WTC11 (cell line): ENCODE results near the gene PRRX1.

ENCODE experiments used
- FOXP1 ChIP-seq: sonication (generic); formaldehyde crosslinking; IDR thresholded peaks from 2 replicates; pipeline ENCODE4 v1.8.0; 2022; ENCODE audit warnings: missing genetic modification reagents, mild to moderate bottlenecking, moderate library complexity, borderline replicate concordance
- NR3C1 ChIP-seq: sonication (generic); formaldehyde crosslinking; conservative IDR thresholded peaks from 2 replicates; pipeline ENCODE4 v1.8.1; 2023; ENCODE audit warnings: low read depth, mild to moderate bottlenecking, missing genetic modification reagents
- TF ChIP-seq, protein P1 (sequence below): sonication (generic); formaldehyde crosslinking; IDR thresholded peaks from 2 replicates; pipeline ENCODE4 v1.8.1; 2023; ENCODE audit warnings: mild to moderate bottlenecking, missing genetic modification reagents, moderate library complexity
- TF ChIP-seq, protein P2 (sequence below): fragments of 200-600 bp; IDR thresholded peaks from 2 replicates; pipeline ENCODE4 v1.8.0; 2022; ENCODE audit warnings: antibody characterized with exemption
- TF ChIP-seq, protein P3 (sequence below): sonication (generic); formaldehyde crosslinking; IDR thresholded peaks from 2 replicates; pipeline ENCODE4 v1.8.1; 2023; ENCODE audit warnings: mild to moderate bottlenecking, missing genetic modification reagents, moderate library complexity

DNA sequence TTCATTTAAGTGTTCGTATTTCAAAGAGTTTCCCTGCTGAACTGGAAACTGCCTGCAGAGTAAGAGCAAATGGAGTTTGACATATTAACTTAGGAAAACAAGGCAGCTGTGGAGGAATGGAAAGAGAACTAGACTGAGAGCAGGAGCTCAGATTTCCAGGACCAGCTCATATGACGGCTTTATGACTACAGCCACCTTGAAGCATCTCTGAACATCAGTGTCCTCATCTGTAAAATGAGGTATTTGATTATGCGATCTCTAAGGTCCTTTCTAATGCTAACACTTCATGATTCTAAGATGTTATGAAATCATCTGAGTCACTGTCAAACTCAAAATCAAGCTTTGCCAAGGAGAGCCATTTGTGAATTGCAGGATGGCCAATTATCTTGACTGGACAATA is 112.3 kb downstream of the PRRX1 start:
- TF ChIP-seq, protein P1, sequence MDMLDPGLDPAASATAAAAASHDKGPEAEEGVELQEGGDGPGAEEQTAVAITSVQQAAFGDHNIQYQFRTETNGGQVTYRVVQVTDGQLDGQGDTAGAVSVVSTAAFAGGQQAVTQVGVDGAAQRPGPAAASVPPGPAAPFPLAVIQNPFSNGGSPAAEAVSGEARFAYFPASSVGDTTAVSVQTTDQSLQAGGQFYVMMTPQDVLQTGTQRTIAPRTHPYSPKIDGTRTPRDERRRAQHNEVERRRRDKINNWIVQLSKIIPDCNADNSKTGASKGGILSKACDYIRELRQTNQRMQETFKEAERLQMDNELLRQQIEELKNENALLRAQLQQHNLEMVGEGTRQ: no peak
- no peak for TF ChIP-seq FOXP1 (CRISPR knock-in tag)
- TF ChIP-seq NR3C1 (CRISPR knock-in tag): no peak
- TF ChIP-seq, protein P2, sequence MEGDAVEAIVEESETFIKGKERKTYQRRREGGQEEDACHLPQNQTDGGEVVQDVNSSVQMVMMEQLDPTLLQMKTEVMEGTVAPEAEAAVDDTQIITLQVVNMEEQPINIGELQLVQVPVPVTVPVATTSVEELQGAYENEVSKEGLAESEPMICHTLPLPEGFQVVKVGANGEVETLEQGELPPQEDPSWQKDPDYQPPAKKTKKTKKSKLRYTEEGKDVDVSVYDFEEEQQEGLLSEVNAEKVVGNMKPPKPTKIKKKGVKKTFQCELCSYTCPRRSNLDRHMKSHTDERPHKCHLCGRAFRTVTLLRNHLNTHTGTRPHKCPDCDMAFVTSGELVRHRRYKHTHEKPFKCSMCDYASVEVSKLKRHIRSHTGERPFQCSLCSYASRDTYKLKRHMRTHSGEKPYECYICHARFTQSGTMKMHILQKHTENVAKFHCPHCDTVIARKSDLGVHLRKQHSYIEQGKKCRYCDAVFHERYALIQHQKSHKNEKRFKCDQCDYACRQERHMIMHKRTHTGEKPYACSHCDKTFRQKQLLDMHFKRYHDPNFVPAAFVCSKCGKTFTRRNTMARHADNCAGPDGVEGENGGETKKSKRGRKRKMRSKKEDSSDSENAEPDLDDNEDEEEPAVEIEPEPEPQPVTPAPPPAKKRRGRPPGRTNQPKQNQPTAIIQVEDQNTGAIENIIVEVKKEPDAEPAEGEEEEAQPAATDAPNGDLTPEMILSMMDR: no peak
- TF ChIP-seq, protein P3, sequence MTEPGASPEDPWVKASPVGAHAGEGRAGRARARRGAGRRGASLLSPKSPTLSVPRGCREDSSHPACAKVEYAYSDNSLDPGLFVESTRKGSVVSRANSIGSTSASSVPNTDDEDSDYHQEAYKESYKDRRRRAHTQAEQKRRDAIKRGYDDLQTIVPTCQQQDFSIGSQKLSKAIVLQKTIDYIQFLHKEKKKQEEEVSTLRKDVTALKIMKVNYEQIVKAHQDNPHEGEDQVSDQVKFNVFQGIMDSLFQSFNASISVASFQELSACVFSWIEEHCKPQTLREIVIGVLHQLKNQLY: no peak
